ENCODE results near the gene NPM1. TPM values are rescaled to one million over a fixed set of nuclear protein-coding genes. Genes with fewer than 3 reads are reported as not detected.

Gene NPM1
- total RNA-seq, 1 donor: 1,271 TPM

DNA sequence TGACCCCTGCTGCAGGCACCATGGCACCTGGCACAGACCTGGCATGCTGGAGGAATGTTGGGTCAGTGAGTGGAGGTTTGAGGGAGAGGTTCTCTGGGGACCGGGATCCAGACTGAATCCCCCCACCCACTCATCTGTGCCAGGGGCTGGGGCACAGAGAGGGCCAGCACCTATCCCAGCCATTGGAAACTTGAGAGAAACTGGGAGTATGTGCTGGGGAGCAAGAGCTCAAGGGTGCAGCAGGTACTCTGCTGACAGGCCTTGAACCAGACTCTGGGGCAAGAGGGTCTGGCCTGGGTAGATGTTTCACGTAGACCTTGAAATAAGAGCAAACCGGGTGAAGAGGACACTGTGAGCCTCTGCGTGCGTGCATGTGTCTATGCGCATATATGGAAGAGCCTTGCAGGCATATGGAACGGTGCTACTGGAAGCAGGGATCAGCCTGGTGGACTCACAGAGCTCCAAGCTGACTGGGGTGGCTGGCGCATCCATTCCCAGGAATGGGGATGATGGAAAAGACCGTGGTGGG is 40.6 kb downstream of the NPM1 start:
- H3K9me3 ChIP-seq (ENCODE audit: low read depth, low read length): no peaks in the 10 kb centered on the region
- TF ChIP-seq, protein P1, sequence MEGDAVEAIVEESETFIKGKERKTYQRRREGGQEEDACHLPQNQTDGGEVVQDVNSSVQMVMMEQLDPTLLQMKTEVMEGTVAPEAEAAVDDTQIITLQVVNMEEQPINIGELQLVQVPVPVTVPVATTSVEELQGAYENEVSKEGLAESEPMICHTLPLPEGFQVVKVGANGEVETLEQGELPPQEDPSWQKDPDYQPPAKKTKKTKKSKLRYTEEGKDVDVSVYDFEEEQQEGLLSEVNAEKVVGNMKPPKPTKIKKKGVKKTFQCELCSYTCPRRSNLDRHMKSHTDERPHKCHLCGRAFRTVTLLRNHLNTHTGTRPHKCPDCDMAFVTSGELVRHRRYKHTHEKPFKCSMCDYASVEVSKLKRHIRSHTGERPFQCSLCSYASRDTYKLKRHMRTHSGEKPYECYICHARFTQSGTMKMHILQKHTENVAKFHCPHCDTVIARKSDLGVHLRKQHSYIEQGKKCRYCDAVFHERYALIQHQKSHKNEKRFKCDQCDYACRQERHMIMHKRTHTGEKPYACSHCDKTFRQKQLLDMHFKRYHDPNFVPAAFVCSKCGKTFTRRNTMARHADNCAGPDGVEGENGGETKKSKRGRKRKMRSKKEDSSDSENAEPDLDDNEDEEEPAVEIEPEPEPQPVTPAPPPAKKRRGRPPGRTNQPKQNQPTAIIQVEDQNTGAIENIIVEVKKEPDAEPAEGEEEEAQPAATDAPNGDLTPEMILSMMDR (IDR thresholded peaks at IDR 0.05; ENCODE audit: extremely low read depth, low read depth, low read length): no peak
- no peaks in the 10 kb centered on the region for H3K27me3 ChIP-seq (ENCODE audit: insufficient read depth, low read length)
- DNase-seq (ENCODE audit: insufficient read length, low spot score, missing footprints): peak; percentile 58
- H4K20me1 ChIP-seq (ENCODE audit: insufficient read depth, low read length): no peaks in the 10 kb centered on the region
- no peaks in the 10 kb centered on the region for H3K4me1 ChIP-seq (ENCODE audit: insufficient read depth, low read length)
- no peaks in the 10 kb centered on the region for H3K36me3 ChIP-seq (ENCODE audit: insufficient read depth, low read length)
- H3K4me2 ChIP-seq (ENCODE audit: insufficient read depth, low read length): no peak overlapping the region
- H3K4me3 ChIP-seq (ENCODE audit: insufficient read depth, low read length): no peak overlapping the region
- no peak overlapping the region for H3K27ac ChIP-seq (ENCODE audit: low read depth, low read length)
- no peak overlapping the region for H2AFZ ChIP-seq (ENCODE audit: low read length)
- no peaks in the 10 kb centered on the region for H3K79me2 ChIP-seq (ENCODE audit: insufficient read depth, low read length)

DNA sequence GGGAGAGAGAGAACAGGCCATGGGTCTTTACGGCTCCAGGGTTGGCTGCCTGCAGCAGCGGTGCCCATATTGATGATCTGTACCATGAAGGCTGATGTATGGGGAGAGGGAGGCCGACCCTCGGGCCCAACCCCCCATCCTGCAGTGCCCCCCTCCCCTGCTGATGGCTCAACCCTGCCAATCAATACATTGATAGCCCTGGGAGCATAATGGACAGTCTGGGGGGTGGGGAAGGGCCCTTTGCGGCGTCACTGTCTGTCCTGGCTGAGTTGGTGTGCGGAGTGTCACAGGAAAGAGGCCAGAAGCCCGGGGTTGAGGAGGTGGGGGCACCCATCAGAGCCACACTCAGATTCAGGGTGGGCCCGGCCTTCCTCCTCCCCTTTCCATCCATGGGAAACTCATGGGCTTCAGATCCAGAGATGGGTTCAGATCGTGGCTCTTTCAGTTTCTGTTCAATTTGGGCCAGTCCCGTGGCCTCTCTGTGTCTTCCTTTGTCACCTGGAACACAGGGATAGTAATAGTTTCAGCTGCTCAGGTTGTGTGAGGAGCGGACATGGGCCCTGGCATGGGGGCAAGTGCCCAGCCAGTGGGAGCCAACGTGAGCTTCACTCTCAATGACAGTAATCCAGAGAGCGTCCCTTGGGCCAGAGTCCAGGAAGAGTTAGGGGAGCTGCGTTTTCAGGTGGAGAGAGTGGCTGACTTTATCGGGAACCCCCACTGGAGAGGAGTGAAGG is 41.3 kb downstream of the NPM1 start:
- TF ChIP-seq, protein P1 (IDR thresholded peaks at IDR 0.05; ENCODE audit: extremely low read depth, low read depth, low read length): no peak
- Histone ChIP-seq H3K4me3 (ENCODE audit: insufficient read depth, low read length) (no peak overlapping the region), H3K4me2 (ENCODE audit: insufficient read depth, low read length) (no peak overlapping the region), H3K4me1 (ENCODE audit: insufficient read depth, low read length) (no peaks in the 10 kb centered on the region), H3K36me3 (ENCODE audit: insufficient read depth, low read length) (no peaks in the 10 kb centered on the region), H3K27me3 (ENCODE audit: insufficient read depth, low read length) (no peaks in the 10 kb centered on the region), H2AFZ (ENCODE audit: low read length) (no peak overlapping the region), H3K79me2 (ENCODE audit: insufficient read depth, low read length) (no peaks in the 10 kb centered on the region), H3K9me3 (ENCODE audit: low read depth, low read length) (no peaks in the 10 kb centered on the region), H3K27ac (ENCODE audit: low read depth, low read length) (no peak overlapping the region), H4K20me1 (ENCODE audit: insufficient read depth, low read length) (no peaks in the 10 kb centered on the region)
- peak; percentile 27 for DNase-seq (ENCODE audit: insufficient read length, low spot score, missing footprints)

GRCh38 chr5:171429543-171429910 is 41.9 kb downstream of the NPM1 start:
- Histone ChIP-seq H4K20me1 (ENCODE audit: insufficient read depth, low read length) (no peaks in the 10 kb centered on the region), H3K27me3 (ENCODE audit: insufficient read depth, low read length) (no peaks in the 10 kb centered on the region), H3K9me3 (ENCODE audit: low read depth, low read length) (no peaks in the 10 kb centered on the region), H3K4me1 (ENCODE audit: insufficient read depth, low read length) (no peaks in the 10 kb centered on the region), H3K79me2 (ENCODE audit: insufficient read depth, low read length) (no peaks in the 10 kb centered on the region), H3K4me3 (ENCODE audit: insufficient read depth, low read length) (no peak overlapping the region), H3K27ac (ENCODE audit: low read depth, low read length) (no peak overlapping the region), H2AFZ (ENCODE audit: low read length) (no peak overlapping the region), H3K36me3 (ENCODE audit: insufficient read depth, low read length) (no peaks in the 10 kb centered on the region), H3K4me2 (ENCODE audit: insufficient read depth, low read length) (no peak overlapping the region)
- TF ChIP-seq, protein P1 (IDR thresholded peaks at IDR 0.05; ENCODE audit: extremely low read depth, low read depth, low read length): no peak
- DNase-seq (ENCODE audit: insufficient read length, low spot score, missing footprints): peak; percentile 26

GRCh38 chr5:171431251-171431777 is 43.7 kb downstream of the NPM1 start:
- Histone ChIP-seq H3K9me3 (ENCODE audit: low read depth, low read length) (no peaks in the 10 kb centered on the region), H3K79me2 (ENCODE audit: insufficient read depth, low read length) (no peaks in the 10 kb centered on the region), H3K4me3 (ENCODE audit: insufficient read depth, low read length) (no peak overlapping the region), H3K27me3 (ENCODE audit: insufficient read depth, low read length) (no peaks in the 10 kb centered on the region), H3K27ac (ENCODE audit: low read depth, low read length) (no peak overlapping the region), H3K4me1 (ENCODE audit: insufficient read depth, low read length) (no peaks in the 10 kb centered on the region), H3K4me2 (ENCODE audit: insufficient read depth, low read length) (no peak overlapping the region), H3K36me3 (ENCODE audit: insufficient read depth, low read length) (no peaks in the 10 kb centered on the region), H4K20me1 (ENCODE audit: insufficient read depth, low read length) (no peaks in the 10 kb centered on the region), H2AFZ (ENCODE audit: low read length) (no peak overlapping the region)
- TF ChIP-seq, protein P1 (IDR thresholded peaks at IDR 0.05; ENCODE audit: extremely low read depth, low read depth, low read length): no peak
- peak; percentile 23 for DNase-seq (ENCODE audit: insufficient read length, low spot score, missing footprints)
